Tibial nerve (tissue), 4 donors: Measurements from ENCODE around the gene PROX1.

Experiments
- EP300 ChIP-seq, 2 donors: sonication (generic); formaldehyde crosslinking; IDR thresholded peaks; one replicate each; pipeline ENCODE4 v1.6.1; 2017; ENCODE audit warnings: antibody characterized with exemption in 2 of 2, mild to moderate bottlenecking in 1 of 2
- POLR2A ChIP-seq, 2 donors: fragments of 450-650 bp; IDR thresholded peaks; one replicate each; pipeline ENCODE4 v1.6.1; 2017; ENCODE audit warnings: antibody characterized with exemption in 2 of 2, mild to moderate bottlenecking in 2 of 2, moderate library complexity in 2 of 2
- TF ChIP-seq, protein P1 (sequence below), 5 experiments: fragments of 200-600 bp in 3 of 5; fragments of 450-650 bp in 2 of 5; sonication (generic) in 3 of 5; IDR thresholded peaks; one replicate each; pipeline ENCODE4 v1.5.1; 2016 to 2019; ENCODE audit warnings: antibody characterized with exemption in 5 of 5, mild to moderate bottlenecking in 3 of 5, moderate library complexity in 2 of 5

DNA sequence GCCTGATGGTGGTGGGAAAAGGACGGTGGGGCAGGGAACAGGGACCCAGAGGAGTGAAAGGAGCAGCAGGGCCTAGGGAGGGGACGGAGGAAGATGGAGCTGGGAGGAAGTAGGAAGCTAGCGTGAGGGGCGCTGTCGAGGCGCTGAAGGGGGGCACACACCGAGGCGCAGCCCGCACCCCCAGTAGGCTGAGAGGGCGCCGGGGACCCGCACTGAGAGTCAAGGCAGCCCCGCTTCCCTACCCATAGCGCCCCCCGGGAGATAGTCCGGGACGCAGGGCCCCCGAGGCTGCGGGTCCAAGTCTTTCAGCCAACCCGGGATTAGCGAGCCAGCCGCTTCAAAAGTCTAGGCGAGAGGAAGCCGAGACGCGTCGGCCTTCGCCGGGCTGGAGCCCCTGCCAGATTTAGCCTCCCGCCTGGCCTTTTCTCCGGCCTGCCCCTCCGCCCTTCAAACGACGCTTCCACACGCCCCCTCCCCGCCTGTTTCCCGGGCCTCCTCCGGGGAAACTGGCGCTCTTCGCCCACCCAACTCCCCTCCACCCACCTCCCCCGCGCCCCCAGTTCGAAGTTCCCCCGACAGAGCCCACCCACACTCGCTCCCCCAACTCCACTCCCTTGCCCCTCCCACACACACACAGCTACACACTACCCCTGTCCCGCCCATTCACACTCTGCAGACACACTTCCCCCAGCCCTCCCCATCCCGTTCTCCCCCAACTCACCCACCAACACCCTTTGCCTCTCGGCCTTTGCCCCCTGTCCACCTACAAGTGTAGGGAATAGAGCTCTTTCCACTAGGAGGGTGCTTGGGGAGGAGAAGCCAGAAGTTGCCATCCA lies 7.8 kb upstream of the PROX1 start:
- TF ChIP-seq, protein P1, sequence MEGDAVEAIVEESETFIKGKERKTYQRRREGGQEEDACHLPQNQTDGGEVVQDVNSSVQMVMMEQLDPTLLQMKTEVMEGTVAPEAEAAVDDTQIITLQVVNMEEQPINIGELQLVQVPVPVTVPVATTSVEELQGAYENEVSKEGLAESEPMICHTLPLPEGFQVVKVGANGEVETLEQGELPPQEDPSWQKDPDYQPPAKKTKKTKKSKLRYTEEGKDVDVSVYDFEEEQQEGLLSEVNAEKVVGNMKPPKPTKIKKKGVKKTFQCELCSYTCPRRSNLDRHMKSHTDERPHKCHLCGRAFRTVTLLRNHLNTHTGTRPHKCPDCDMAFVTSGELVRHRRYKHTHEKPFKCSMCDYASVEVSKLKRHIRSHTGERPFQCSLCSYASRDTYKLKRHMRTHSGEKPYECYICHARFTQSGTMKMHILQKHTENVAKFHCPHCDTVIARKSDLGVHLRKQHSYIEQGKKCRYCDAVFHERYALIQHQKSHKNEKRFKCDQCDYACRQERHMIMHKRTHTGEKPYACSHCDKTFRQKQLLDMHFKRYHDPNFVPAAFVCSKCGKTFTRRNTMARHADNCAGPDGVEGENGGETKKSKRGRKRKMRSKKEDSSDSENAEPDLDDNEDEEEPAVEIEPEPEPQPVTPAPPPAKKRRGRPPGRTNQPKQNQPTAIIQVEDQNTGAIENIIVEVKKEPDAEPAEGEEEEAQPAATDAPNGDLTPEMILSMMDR (IDR thresholded peaks at IDR 0.05) = no peak
- no peak for TF ChIP-seq EP300 (IDR thresholded peaks at IDR 0.05)
- no peak for TF ChIP-seq POLR2A (IDR thresholded peaks at IDR 0.05)
